Trophoblast cell (in vitro differentiated cells and primary cell): Measurements from ENCODE around the gene CFL1.
A peak's percentile ranks its signal among the peaks of the same experiment; 100 is the strongest.

Source experiments
- DNase-seq, 2 donors: peaks; one replicate each; pipeline ENCODE4 v3.0.0-alpha.2; 2016
- H2AFZ ChIP-seq: 2 replicates; pipeline ENCODE4 v1.6.1; 2013; ENCODE audit warnings: low read length, moderate library complexity, mild to moderate bottlenecking; ENCODE audit not compliant: insufficient read depth, poor library complexity
- H2AK5ac ChIP-seq: 2 replicates; pipeline ENCODE4 v1.6.1; 2013; ENCODE audit warnings: mild to moderate bottlenecking, low read length
- H2BK120ac ChIP-seq: 2 replicates; pipeline ENCODE4 v1.6.1; 2013; ENCODE audit warnings: low read length, mild to moderate bottlenecking, moderate library complexity; ENCODE audit not compliant: insufficient read depth, poor library complexity
- H2BK12ac ChIP-seq: 2 replicates; pipeline ENCODE4 v1.6.1; 2013; ENCODE audit warnings: mild to moderate bottlenecking, low read length, moderate library complexity
- H2BK5ac ChIP-seq: 2 replicates; pipeline ENCODE4 v1.6.1; 2013; ENCODE audit warnings: low read length, low read depth, moderate library complexity, mild to moderate bottlenecking; ENCODE audit not compliant: poor library complexity
- H3K14ac ChIP-seq: 2 replicates; pipeline ENCODE4 v1.6.1; 2013; ENCODE audit warnings: mild to moderate bottlenecking, low read length
- H3K18ac ChIP-seq: 2 replicates; pipeline ENCODE4 v1.6.1; 2013; ENCODE audit warnings: mild to moderate bottlenecking, low read length
- H3K23ac ChIP-seq: 2 replicates; pipeline ENCODE4 v1.6.1; 2013; ENCODE audit warnings: low read length
- H3K27ac ChIP-seq: 2 replicates; pipeline ENCODE4 v1.5.1; 2013; ENCODE audit warnings: low read depth, mild to moderate bottlenecking, inconsistent platforms, low read length, moderate library complexity
- H3K27me3 ChIP-seq: 2 replicates; pipeline ENCODE4 v1.6.1; 2013; ENCODE audit warnings: inconsistent platforms, mild to moderate bottlenecking, low read length, moderate library complexity; ENCODE audit not compliant: insufficient read depth
- H3K36me3 ChIP-seq, 2 experiments: 1 replicate in 1 of 2; 2 replicates in 1 of 2; pipeline ENCODE4 v1.6.1; 2013; ENCODE audit warnings: low read length in 2 of 2, mild to moderate bottlenecking in 2 of 2, moderate library complexity in 1 of 2; ENCODE audit not compliant: insufficient read depth in 2 of 2, control insufficient read depth in 1 of 2
- H3K4ac ChIP-seq: 2 replicates; pipeline ENCODE4 v1.6.1; 2013; ENCODE audit warnings: low read depth, mild to moderate bottlenecking, low read length, moderate library complexity
- H3K4me1 ChIP-seq, 2 experiments: 1 replicate in 1 of 2; 2 replicates in 1 of 2; pipeline ENCODE4 v1.6.1; 2013; ENCODE audit warnings: low read length in 2 of 2, mild to moderate bottlenecking in 2 of 2, moderate library complexity in 1 of 2; ENCODE audit not compliant: insufficient read depth in 2 of 2, control insufficient read depth in 1 of 2
- H3K4me2 ChIP-seq: 2 replicates; pipeline ENCODE4 v1.6.1; 2013; ENCODE audit warnings: inconsistent platforms, mild to moderate bottlenecking, low read length, moderate library complexity
- H3K4me3 ChIP-seq: 2 replicates; pipeline ENCODE4 v1.5.1; 2013; ENCODE audit warnings: mild to moderate bottlenecking, low read depth, low read length, inconsistent platforms
- H3K79me1 ChIP-seq: one replicate; pipeline ENCODE4 v1.6.1; 2013; ENCODE audit warnings: low read length
- H3K79me2 ChIP-seq: 2 replicates; pipeline ENCODE4 v1.6.1; 2013; ENCODE audit warnings: low read length, mild to moderate bottlenecking; ENCODE audit not compliant: control insufficient read depth, insufficient read depth, poor library complexity
- H3K9ac ChIP-seq: 2 replicates; pipeline ENCODE4 v1.6.1; 2013; ENCODE audit warnings: mild to moderate bottlenecking, low read length
- H3K9me3 ChIP-seq: 2 replicates; pipeline ENCODE4 v1.6.1; 2013; ENCODE audit warnings: low read depth, mild to moderate bottlenecking, control low read depth, inconsistent platforms, low read length; ENCODE audit not compliant: insufficient read depth
- H4K12ac ChIP-seq: 2 replicates; pipeline ENCODE4 v1.6.1; 2013; ENCODE audit warnings: low read depth, mild to moderate bottlenecking, low read length, moderate library complexity
- H4K8ac ChIP-seq: 2 replicates; pipeline ENCODE4 v1.6.1; 2013; ENCODE audit warnings: low read depth, mild to moderate bottlenecking, low read length, moderate library complexity
- H4K91ac ChIP-seq: one replicate; pipeline ENCODE4 v1.6.1; 2013; ENCODE audit warnings: low read depth, mild to moderate bottlenecking, low read length, moderate library complexity
- WGBS: extraction: QIAGEN DNeasy Blood & Tissue Kit; methylation state at CpG from one replicate; pipeline ENCODE4 v1.1.7; 2013; ENCODE audit warnings: missing lambda C conversion rate; ENCODE audit not compliant: insufficient read length, insufficient coverage; ENCODE audit errors: extremely low coverage; 5-methylcytosine and 5-hydroxymethylcytosine counted together

Gene CFL1

GRCh38 chr11:65888163-65888814 lies 30.3 kb upstream of the CFL1 start, which contains the start of gene FIBP:
FIBP (minus strand) TSS chr11:65888471; CDS start chr11:65888418, 53 bp downstream.
- no CpG with 5 or more reads among the region's 57 CpGs for whole genome bisulfite sequencing
- H3K9me3 ChIP-seq = no peaks in the 10 kb centered on the region
- peak within 1 kb of the TSS; percentile 87 for H3K18ac ChIP-seq
- H3K36me3 ChIP-seq = peaks cover 31 to 37% of the 10 kb centered on the region in 2 experiments
- peak within 1 kb of the TSS; percentile 69 for H4K91ac ChIP-seq
- peak within 1 kb of the TSS; percentile 34 for H2BK5ac ChIP-seq
- H3K14ac ChIP-seq = peak within 1 kb of the TSS; percentile 93
- peak within 1 kb of the TSS; percentile 96 for H3K4me2 ChIP-seq
- H3K79me2 ChIP-seq = peaks cover 11% of the 10 kb centered on the region
- peak within 1 kb of the TSS; percentile 76 for H3K27ac ChIP-seq
- H4K12ac ChIP-seq = peak within 1 kb of the TSS; percentile 90
- H3K27me3 ChIP-seq = no peaks in the 10 kb centered on the region
- H3K9ac ChIP-seq = peak within 1 kb of the TSS; percentile 86
- peak within 1 kb of the TSS; percentile 14 for H2AK5ac ChIP-seq
- DNase-seq = peak; percentile 95 to 97
- H3K23ac ChIP-seq = no peak within 1 kb of the TSS
- H3K4me3 ChIP-seq = peak within 1 kb of the TSS; percentile 92
- H3K79me1 ChIP-seq = peaks cover 24% of the 10 kb centered on the region
- H3K4ac ChIP-seq = peak within 1 kb of the TSS; percentile 67
- H2AFZ ChIP-seq = peak within 1 kb of the TSS; percentile 80
- peaks cover 13 to 26% of the 10 kb centered on the region in 2 experiments for H3K4me1 ChIP-seq
- H2BK12ac ChIP-seq = peak within 1 kb of the TSS; percentile 19
- H2BK120ac ChIP-seq = peak within 1 kb of the TSS; percentile 73
- peak within 1 kb of the TSS; percentile 86 for H4K8ac ChIP-seq

GRCh38 chr11:65887723-65888162 lies 29.8 kb upstream of the CFL1 start:
- DNase-seq = no peak
- Histone ChIP-seq H3K79me2 (peaks cover 11% of the 10 kb centered on the region), H3K4me2 (peak overlapping the region; percentile 78), H3K79me1 (peaks cover 24% of the 10 kb centered on the region), H2AFZ (peak overlapping the region; percentile 78), H2AK5ac (peak overlapping the region; percentile 14), H3K27me3 (no peaks in the 10 kb centered on the region), H3K4ac (no peak overlapping the region), H4K91ac (peak overlapping the region; percentile 63), H2BK120ac (peak overlapping the region; percentile 54), H3K23ac (no peak overlapping the region), H3K9me3 (no peaks in the 10 kb centered on the region), H3K4me3 (peak overlapping the region; percentile 92), H3K14ac (peak overlapping the region; percentile 67), H3K36me3 (peaks cover 36 to 40% of the 10 kb centered on the region in 2 experiments), H2BK5ac (no peak overlapping the region), H3K18ac (peak overlapping the region; percentile 87), H3K27ac (peak overlapping the region; percentile 74), H2BK12ac (peak overlapping the region; percentile 19), H4K12ac (peak overlapping the region; percentile 4), H4K8ac (peak overlapping the region; percentile 86), H3K9ac (peak overlapping the region; percentile 29), H3K4me1 (peaks cover 13 to 26% of the 10 kb centered on the region in 2 experiments)
- no CpG with 5 or more reads among the region's 23 CpGs for WGBS

- Histone ChIP-seq H4K12ac (peak overlapping the region; percentile 44), H2BK12ac (no peak overlapping the region), H3K4me3 (no peak overlapping the region), H3K4ac (no peak overlapping the region), H3K36me3 (peaks cover 43 to 44% of the 10 kb centered on the region in 2 experiments), H3K9me3 (no peaks in the 10 kb centered on the region), H4K8ac (peak overlapping the region; percentile 86), H3K23ac (no peak overlapping the region), H2BK5ac (no peak overlapping the region), H4K91ac (peak overlapping the region; percentile 63), H3K4me2 (peak overlapping the region; percentile 78), H3K4me1 (peaks cover 13 to 26% of the 10 kb centered on the region in 2 experiments), H3K27ac (no peak overlapping the region), H2BK120ac (no peak overlapping the region), H3K27me3 (no peaks in the 10 kb centered on the region), H3K79me1 (peaks cover 24% of the 10 kb centered on the region), H3K79me2 (peaks cover 11% of the 10 kb centered on the region), H2AK5ac (no peak overlapping the region), H3K9ac (no peak overlapping the region), H2AFZ (no peak overlapping the region), H3K14ac (no peak overlapping the region), H3K18ac (no peak overlapping the region)
- DNase-seq = no peak
- WGBS = no CpG with 5 or more reads among the region's 14 CpGs
These were observed 29.1 kb upstream of the CFL1 start for GRCh38 chr11:65886826-65887722.

- no peaks in the 10 kb centered on the region for H3K27me3 ChIP-seq
- H3K79me1 ChIP-seq = peaks cover 19% of the 10 kb centered on the region
- H4K91ac ChIP-seq = no peak overlapping the region
- no peak overlapping the region for H4K12ac ChIP-seq
- WGBS = no CpG with 5 or more reads among the region's 12 CpGs
- no peak overlapping the region for H3K4me2 ChIP-seq
- no peak overlapping the region for H4K8ac ChIP-seq
- no peak overlapping the region for H2BK12ac ChIP-seq
- no peak overlapping the region for H2AK5ac ChIP-seq
- no peak overlapping the region for H2BK5ac ChIP-seq
- peaks cover 7% of the 10 kb centered on the region for H3K79me2 ChIP-seq
- H3K4me3 ChIP-seq = no peak overlapping the region
- H3K36me3 ChIP-seq = peaks cover 46 to 49% of the 10 kb centered on the region in 2 experiments
- H2AFZ ChIP-seq = no peak overlapping the region
- H3K4me1 ChIP-seq = peaks cover 13 to 19% of the 10 kb centered on the region in 2 experiments
- no peak overlapping the region for H3K9ac ChIP-seq
- H3K9me3 ChIP-seq = no peaks in the 10 kb centered on the region
- H3K27ac ChIP-seq = no peak overlapping the region
- H3K18ac ChIP-seq = no peak overlapping the region
- H3K4ac ChIP-seq = no peak overlapping the region
- H2BK120ac ChIP-seq = no peak overlapping the region
- DNase-seq = no peak
- H3K14ac ChIP-seq = no peak overlapping the region
- no peak overlapping the region for H3K23ac ChIP-seq
These were observed 28.0 kb upstream of the CFL1 start for GRCh38 chr11:65885808-65886536.
